Peyer's patch (tissue), 4 donors: ENCODE measurements around the gene LSMEM2.

Experiments
- CTCF ChIP-seq, 6 experiments: fragments of 450-650 bp in 4 of 6; fragments of 200-600 bp in 2 of 6; sonication (generic) in 1 of 6; IDR thresholded peaks; one replicate each; pipeline ENCODE4 v1.5.1; 2017 to 2019; ENCODE audit warnings: antibody characterized with exemption in 6 of 6, mild to moderate bottlenecking in 3 of 6, moderate library complexity in 1 of 6
- POLR2A ChIP-seq, 2 donors: fragments of 450-650 bp; IDR thresholded peaks; one replicate each; pipeline ENCODE4 v1.5.1; 2017; ENCODE audit warnings: antibody characterized with exemption in 2 of 2, mild to moderate bottlenecking in 2 of 2, moderate library complexity in 2 of 2

GRCh38 chr3:50297384-50297775 lies 18.5 kb downstream of the LSMEM2 start:
- no peak for TF ChIP-seq CTCF (IDR thresholded peaks at IDR 0.05)
- no peak for TF ChIP-seq POLR2A (IDR thresholded peaks at IDR 0.05)
